Smooth muscle cell (in vitro differentiated cells): Measurements from ENCODE around the gene CDKN2B-AS1. TPM values are rescaled to one million over a fixed set of nuclear protein-coding genes. Genes with fewer than 3 reads are reported as not detected.

Experiments
- DNase-seq: peaks from one replicate; lab custom pipeline; 2025; ENCODE audit not compliant: unreplicated experiment; lab: John Stamatoyannopoulos, UW
- H2AFZ ChIP-seq: fragments of 200-600 bp; sonication (generic); 2 replicates; pipeline ENCODE4 v1.6.0; 2016; ENCODE audit warnings: antibody characterized with exemption, low read depth, mild to moderate bottlenecking
- H3F3A ChIP-seq: fragments of 200-600 bp; sonication (generic); 2 replicates; pipeline ENCODE4 v1.6.0; 2017; ENCODE audit warnings: antibody characterized with exemption, low read depth
- H3K27ac ChIP-seq: fragments of 200-600 bp; sonication (generic); 2 replicates; pipeline ENCODE4 v1.5.1; 2016; ENCODE audit warnings: low read depth, mild to moderate bottlenecking
- H3K27me3 ChIP-seq: fragments of 200-600 bp; sonication (generic); 2 replicates; pipeline ENCODE4 v1.6.1; 2016; ENCODE audit warnings: low read depth, mild to moderate bottlenecking
- H3K36me3 ChIP-seq: fragments of 200-600 bp; sonication (generic); 2 replicates; pipeline ENCODE4 v1.5.1; 2016; ENCODE audit warnings: low read depth
- H3K4me1 ChIP-seq: fragments of 200-600 bp; sonication (generic); 2 replicates; pipeline ENCODE4 v1.5.1; 2016; ENCODE audit warnings: low read depth
- H3K4me2 ChIP-seq: fragments of 200-600 bp; sonication (generic); 2 replicates; pipeline ENCODE4 v1.6.0; 2016; ENCODE audit warnings: mild to moderate bottlenecking
- H3K4me3 ChIP-seq: fragments of 200-600 bp; sonication (generic); 2 replicates; pipeline ENCODE4 v1.5.1; 2016; ENCODE audit warnings: mild to moderate bottlenecking
- H3K79me2 ChIP-seq: fragments of 200-600 bp; sonication (generic); 2 replicates; pipeline ENCODE4 v1.6.0; 2016; ENCODE audit warnings: low read depth, mild to moderate bottlenecking
- H3K9ac ChIP-seq: fragments of 200-600 bp; sonication (generic); 2 replicates; pipeline ENCODE4 v1.6.0; 2016; ENCODE audit warnings: low read depth
- H3K9me3 ChIP-seq: fragments of 200-600 bp; sonication (generic); replicated peaks from 2 replicates; pipeline ENCODE4 v1.5.1; 2016; ENCODE audit warnings: low read depth
- H4K20me1 ChIP-seq: fragments of 200-600 bp; sonication (generic); 2 replicates; pipeline ENCODE4 v1.6.0; 2016; ENCODE audit warnings: low read depth
- WGBS: methylation state at CpG from one replicate; pipeline ENCODE4 v1.1.7; 2016; ENCODE audit warnings: low lambda C conversion rate; 5-methylcytosine and 5-hydroxymethylcytosine counted together
- polyA plus RNA-seq: library from polyadenylated mRNA; unstranded; fragments of >200 nt; fragmentation: Nextera tagmentation; extraction: Ambion mirVana; gene quantifications from 2 replicates; pipeline ENCODE4 v1.2.1, GENCODE V29; 2016
- total RNA-seq: library from RNA; depleted of rRNA; stranded (reverse); fragments of >200 nt; gene quantifications from 2 replicates; pipeline ENCODE4 v1.2.3, GENCODE V29; 2014
- TF ChIP-seq, protein P1 (sequence below): fragments of 200-600 bp; sonication (generic); IDR thresholded peaks from 2 replicates; pipeline ENCODE4 v1.5.1; 2017; ENCODE audit warnings: borderline replicate concordance, mild to moderate bottlenecking, antibody characterized with exemption; ENCODE audit not compliant: insufficient read depth, poor library complexity, severe bottlenecking

The CDKN2B-AS1 gene
- total and polyA plus RNA-seq, 2 experiments from 2014 or later, result 32.7 to 38.5 TPM

DNA sequence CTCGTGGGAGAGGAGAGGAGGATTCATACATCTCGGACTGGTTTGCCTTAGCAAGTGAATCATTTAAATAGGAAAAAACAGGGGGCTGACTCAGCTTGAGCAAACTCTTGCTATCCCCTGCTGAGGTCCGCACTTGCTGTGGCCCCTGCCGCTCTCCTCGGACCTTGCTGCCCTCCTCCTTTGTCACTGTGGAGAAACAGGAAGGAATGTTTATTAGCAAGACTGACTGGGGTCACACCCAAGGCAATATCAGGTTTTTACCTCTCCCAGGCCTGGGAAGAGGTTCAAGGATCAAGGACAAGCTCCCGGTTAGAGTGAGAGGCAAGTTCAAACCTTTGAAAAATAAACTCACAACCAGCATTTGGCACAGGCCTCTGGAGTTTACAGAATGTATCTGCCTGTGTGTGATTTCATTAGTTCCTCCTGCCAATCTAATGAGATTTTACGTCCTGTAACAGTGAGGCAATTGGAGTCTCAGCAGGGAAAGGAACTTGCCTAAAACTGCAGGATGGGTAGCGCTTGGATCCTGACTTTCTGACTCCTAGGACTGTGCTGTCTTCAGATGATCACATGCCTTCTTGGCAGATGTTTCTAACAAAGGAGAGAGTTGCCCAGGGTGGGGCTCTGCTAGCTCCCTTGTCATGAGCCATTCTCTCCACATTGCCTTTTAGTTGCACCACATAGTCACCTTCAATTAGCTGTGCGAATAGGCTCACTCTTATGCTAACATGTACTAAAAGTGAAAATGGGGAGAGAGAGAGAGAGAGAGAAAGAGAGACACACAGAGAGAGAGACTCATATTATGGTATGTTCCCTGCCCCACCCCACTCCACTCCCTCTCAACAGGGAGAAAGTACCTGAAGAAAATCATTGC lies 123.2 kb downstream of the CDKN2B-AS1 start:
- no peak for DNase-seq
- Histone ChIP-seq H3K27me3 (no peaks in the 10 kb centered on the region), H3K4me3 (no peak overlapping the region), H3K79me2 (no peaks in the 10 kb centered on the region), H3F3A (peaks cover 14% of the 10 kb centered on the region), H2AFZ (peak overlapping the region; percentile 28), H3K27ac (peak overlapping the region; percentile 94), H3K4me2 (peak overlapping the region; percentile 77), H4K20me1 (no peaks in the 10 kb centered on the region), H3K4me1 (peaks cover 22% of the 10 kb centered on the region), H3K9ac (peak overlapping the region; percentile 54), H3K9me3 (no peaks in the 10 kb centered on the region), H3K36me3 (no peaks in the 10 kb centered on the region)
- TF ChIP-seq, protein P1, sequence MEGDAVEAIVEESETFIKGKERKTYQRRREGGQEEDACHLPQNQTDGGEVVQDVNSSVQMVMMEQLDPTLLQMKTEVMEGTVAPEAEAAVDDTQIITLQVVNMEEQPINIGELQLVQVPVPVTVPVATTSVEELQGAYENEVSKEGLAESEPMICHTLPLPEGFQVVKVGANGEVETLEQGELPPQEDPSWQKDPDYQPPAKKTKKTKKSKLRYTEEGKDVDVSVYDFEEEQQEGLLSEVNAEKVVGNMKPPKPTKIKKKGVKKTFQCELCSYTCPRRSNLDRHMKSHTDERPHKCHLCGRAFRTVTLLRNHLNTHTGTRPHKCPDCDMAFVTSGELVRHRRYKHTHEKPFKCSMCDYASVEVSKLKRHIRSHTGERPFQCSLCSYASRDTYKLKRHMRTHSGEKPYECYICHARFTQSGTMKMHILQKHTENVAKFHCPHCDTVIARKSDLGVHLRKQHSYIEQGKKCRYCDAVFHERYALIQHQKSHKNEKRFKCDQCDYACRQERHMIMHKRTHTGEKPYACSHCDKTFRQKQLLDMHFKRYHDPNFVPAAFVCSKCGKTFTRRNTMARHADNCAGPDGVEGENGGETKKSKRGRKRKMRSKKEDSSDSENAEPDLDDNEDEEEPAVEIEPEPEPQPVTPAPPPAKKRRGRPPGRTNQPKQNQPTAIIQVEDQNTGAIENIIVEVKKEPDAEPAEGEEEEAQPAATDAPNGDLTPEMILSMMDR, result no peak
- 35% methylated on average over 9 of the region's 9 CpGs for WGBS

- no peak overlapping the region for H2AFZ ChIP-seq
- H3K4me2 ChIP-seq, result peak overlapping the region; percentile 77
- peak overlapping the region; percentile 94 for H3K27ac ChIP-seq
Observed at GRCh38 chr9:22118810-22119521, 124.4 kb downstream of the CDKN2B-AS1 start.

DNA sequence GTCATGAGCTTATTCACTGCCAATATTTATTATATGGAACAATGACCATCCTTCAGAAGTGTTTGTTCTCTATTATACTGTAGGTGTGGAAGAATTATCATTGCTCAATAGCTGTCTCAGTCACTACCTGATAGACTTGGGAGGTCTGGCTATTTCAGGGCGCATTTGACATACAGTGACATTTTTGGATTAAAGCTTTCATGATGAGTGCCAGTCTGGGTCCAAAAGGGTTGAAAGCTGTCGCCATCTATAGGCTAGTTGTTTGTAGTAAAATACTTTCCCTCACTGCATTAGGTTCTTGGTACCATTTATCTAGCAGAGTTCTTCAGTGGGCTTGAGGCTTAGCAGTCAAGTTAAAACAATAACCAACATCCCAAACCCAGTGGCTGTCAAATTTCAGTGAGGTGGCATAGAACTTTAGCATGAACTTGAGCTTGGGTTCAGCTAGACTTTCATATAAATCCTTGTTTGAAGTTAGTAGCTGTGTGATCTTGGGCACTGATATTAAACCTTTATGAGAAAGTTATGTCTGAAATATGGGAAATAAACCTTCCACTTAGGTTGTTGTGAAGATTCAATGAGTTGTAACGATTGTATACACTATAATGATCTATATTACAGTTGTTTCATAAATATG lies 125.0 kb downstream of the CDKN2B-AS1 start:
- Histone ChIP-seq H3K27ac (peak overlapping the region; percentile 94), H3F3A (peaks cover 13% of the 10 kb centered on the region), H3K4me3 (no peak overlapping the region), H3K9ac (no peak overlapping the region), H2AFZ (no peak overlapping the region), H3K36me3 (no peaks in the 10 kb centered on the region), H4K20me1 (no peaks in the 10 kb centered on the region), H3K27me3 (no peaks in the 10 kb centered on the region), H3K79me2 (no peaks in the 10 kb centered on the region), H3K4me1 (peaks cover 14% of the 10 kb centered on the region), H3K4me2 (no peak overlapping the region), H3K9me3 (no peaks in the 10 kb centered on the region)
- 44% methylated on average over 3 of the region's 3 CpGs for WGBS
- DNase-seq, result no peak
- TF ChIP-seq, protein P1, result peak; percentile 22

More at GRCh38 chr9:22118810-22119521, 124.4 kb downstream of the CDKN2B-AS1 start:
- H3K4me3 ChIP-seq, result no peak overlapping the region
- no peaks in the 10 kb centered on the region for H3K9me3 ChIP-seq
- H3K9ac ChIP-seq, result no peak overlapping the region
- TF ChIP-seq, protein P1, result no peak
- H3K79me2 ChIP-seq, result no peaks in the 10 kb centered on the region
- H4K20me1 ChIP-seq, result no peaks in the 10 kb centered on the region
- no peaks in the 10 kb centered on the region for H3K27me3 ChIP-seq
- peaks cover 14% of the 10 kb centered on the region for H3K4me1 ChIP-seq
- WGBS, result 82% methylated on average over 5 of the region's 5 CpGs
- peaks cover 13% of the 10 kb centered on the region for H3F3A ChIP-seq
- no peak for DNase-seq
- H3K36me3 ChIP-seq, result no peaks in the 10 kb centered on the region
